GM11168 (cell line): ENCODE measurements around the gene MAPK7.

Experiments
- in situ Hi-C: fragments of 300-500 bp; cut with MboI; formaldehyde crosslinking; loops from one replicate; pipeline ENCODE4 v1.12.0; 2022; ENCODE audit warnings: low sequenced_read_pairs; ENCODE audit not compliant: unreplicated experiment

Gene MAPK7

DNA sequence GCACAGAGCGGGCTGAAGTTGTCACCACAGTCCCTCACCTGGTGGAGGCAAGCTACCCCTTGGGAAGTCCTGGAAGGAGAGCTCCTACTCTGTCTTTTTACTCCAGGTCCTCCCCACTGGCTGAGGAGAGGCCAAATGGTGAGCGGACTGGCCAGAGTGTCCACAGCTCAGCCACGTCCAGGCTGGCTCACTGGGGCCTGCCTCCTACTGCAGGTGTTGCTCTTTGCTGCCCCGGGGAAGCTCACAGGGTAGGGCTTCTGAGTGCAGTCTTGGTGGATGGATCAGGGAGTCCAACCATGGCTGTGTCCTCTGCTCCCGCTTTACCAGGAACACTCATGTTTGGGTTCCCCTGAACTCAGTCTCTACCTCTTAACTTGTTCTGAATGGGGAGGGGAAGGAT is 18.4 kb upstream of the MAPK7 start:
- in situ Hi-C loops, result loop anchor here (5.0 to 25.0 kb wide), 2 partner anchors 87 to 402 kb away; no protein-coding TSS in a partner anchor

DNA sequence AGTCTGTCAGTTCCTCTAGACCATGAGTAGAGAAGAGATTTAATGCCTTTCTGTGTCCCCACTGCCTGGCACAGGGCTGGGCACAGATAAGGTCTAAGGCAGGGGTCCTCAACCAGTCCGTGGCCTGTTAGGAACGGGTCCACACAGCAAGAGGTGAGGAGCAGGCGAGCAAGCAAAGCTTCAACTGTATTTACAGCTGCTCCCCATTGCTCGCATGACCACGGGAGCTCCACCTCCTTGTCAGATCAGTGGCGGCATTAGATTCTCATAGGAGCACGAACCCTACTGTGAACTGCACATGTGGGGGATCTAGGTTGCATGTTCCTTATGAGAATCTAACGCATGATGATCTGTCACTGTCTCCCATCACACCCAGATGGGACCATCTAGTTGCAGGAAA is 17.5 kb upstream of the MAPK7 start:
- in situ Hi-C loops, result loop anchor here (5.0 to 25.0 kb wide), 2 partner anchors 87 to 402 kb away; no protein-coding TSS in a partner anchor

- in situ Hi-C loops, result loop anchor here (5.0 to 25.0 kb wide), 2 partner anchors 86 to 401 kb away; no protein-coding TSS in a partner anchor
These were observed 17.0 kb upstream of the MAPK7 start for GRCh38 chr17:19361326-19361725.

GRCh38 chr17:19361944-19362276 is 16.4 kb upstream of the MAPK7 start:
- in situ Hi-C loops, result loop anchor here (5.0 to 25.0 kb wide), 2 partner anchors 85 to 400 kb away; no protein-coding TSS in a partner anchor

DNA sequence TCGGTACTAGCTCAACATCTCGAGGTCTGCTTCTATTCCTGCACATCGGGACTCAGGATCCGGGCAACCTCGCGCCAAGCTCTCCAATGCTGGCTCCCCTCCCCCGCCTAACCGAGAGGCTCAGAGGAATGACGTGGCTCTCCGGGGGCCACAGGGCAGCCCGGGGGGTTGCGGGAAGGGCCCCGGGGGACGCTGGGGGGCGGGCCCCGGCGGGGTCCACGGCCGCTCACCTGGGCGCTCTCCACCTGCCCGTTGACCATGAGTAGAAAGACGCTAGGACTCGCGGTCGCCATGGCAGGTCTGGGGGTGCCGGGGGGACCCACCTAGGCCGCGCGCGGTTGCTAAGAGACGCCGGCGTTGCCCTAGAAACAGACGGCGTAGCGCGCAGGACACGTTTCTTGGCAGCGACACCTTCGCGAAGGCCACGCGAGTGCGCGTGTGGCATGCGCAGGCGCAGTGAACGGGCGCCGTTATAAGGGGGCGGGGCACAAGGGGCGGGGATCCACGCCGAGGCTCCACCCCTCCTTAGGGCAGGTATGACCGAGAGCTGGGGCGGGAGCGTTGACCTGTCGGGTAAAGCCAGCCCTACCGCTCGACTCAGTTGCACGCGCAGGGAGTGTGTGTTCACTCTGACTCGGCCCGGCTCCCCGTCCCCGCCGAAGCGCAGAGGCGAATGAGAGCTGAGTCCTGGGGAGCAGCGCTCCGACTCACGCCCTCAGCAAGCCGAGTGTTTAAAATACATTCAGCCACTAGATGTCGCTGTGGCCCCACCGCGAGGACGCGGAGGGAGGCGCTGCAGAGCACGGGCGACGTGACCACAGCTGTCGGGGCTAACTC is 15.8 kb upstream of the MAPK7 start, which contains the start of gene B9D1:
TSS of gene B9D1 (minus strand) at position 447 of the 837 bp plus-strand sequence. CDS start at position 293, 154 bp downstream.
- in situ Hi-C loops, result loop anchor here (5.0 to 25.0 kb wide), 2 partner anchors 85 to 400 kb away; no protein-coding TSS in a partner anchor

DNA sequence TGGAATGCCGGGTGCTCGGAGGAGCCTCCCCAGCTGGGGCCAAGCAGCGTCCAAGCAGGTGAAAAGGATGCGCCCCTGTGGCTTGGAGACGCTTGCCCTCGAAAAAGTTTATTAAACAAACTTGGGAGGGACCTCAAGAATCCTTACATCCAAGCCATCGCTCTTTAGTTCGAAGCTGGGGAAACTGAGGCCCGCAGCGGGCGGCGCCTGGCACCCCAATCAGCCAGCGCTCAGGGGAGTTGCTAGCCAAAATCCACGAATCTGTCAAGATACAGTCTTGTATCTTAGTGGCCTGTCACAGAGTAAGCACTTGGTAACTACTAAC is 15.2 kb upstream of the MAPK7 start:
- in situ Hi-C loops, result loop anchor here (5.0 to 25.0 kb wide), 2 partner anchors 84 to 399 kb away; no protein-coding TSS in a partner anchor

DNA sequence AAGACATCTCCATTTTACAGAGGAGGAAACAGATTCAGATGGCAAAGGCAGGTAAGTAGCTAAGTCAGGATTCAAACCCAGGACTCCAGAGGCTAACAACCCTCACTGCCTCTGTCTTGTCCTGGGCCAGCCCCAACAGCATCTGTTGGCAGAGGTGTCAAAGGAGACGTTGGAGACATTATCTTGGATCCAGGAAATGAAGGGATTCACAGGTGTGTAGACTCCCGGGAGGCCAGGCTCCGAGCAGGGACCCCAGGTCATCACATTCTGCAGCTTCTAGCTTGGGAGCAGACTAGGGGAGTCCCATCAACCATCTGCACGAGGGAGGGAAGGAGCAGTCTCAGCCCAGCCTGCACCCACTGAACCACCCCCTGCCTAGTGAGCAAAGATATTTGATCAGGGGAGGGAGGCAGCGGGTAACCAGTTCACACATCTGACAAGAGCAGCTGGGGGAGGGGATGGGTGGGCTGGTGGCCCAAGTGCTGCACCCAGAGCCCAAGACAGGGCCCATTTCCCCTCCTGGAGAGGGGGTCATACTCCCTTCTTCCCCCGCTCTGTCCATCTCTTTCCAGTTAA is 14.8 kb upstream of the MAPK7 start:
- in situ Hi-C loops, result loop anchor here (5.0 to 25.0 kb wide), 2 partner anchors 84 to 399 kb away; no protein-coding TSS in a partner anchor

GRCh38 chr17:19364699-19365498 is 13.4 kb upstream of the MAPK7 start:
- in situ Hi-C loops, result loop anchor here (5.0 to 25.0 kb wide), 2 partner anchors 82 to 397 kb away; no protein-coding TSS in a partner anchor

DNA sequence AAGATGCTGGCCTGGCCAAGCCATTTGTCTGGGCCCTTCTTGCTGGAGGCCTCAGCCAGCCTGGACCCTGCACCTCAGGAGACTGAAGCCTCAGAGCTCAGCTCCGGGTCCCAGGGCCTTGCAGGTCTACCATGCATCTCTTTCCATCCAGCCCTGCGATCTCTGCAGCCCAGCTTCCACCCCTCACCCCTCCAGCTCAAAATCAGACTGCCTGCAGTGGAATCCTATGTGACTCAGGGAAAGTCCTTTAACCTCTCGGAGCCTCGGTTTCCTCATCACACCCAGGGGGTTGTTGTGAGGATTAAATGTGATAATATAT is 12.8 kb upstream of the MAPK7 start:
- in situ Hi-C loops, result loop anchor here (25.0 kb wide), 1 partner anchor 397 kb away; no protein-coding TSS in a partner anchor

GRCh38 chr17:19365833-19366636 is 12.3 kb upstream of the MAPK7 start:
- in situ Hi-C loops, result loop anchor here (25.0 kb wide), 1 partner anchor 396 kb away; no protein-coding TSS in a partner anchor

GRCh38 chr17:19366637-19366972 is 11.7 kb upstream of the MAPK7 start:
- in situ Hi-C loops, result loop anchor here (25.0 kb wide), 1 partner anchor 396 kb away; no protein-coding TSS in a partner anchor

DNA sequence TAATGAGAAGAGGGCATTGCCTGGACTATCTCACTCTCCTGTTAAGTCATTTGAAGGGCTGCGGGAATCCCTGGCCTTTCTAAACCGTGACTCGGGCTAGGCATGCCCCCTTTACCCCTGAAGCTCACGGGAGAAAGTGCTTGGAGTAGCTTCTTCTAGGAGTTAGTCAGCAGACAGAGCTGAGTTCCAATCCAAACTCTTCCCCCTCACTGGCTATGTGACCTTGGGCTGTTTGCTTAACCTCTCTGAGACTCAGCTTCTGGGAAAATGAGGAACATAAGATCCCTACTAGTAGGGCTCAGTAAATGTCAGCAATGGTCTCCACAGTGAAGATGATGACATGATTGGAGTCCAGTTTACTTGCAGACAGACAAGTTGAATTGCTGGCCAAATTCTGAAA is 10.1 kb upstream of the MAPK7 start:
- in situ Hi-C loops, result loop anchor here (25.0 kb wide), 1 partner anchor 394 kb away; no protein-coding TSS in a partner anchor

- in situ Hi-C loops, result loop anchor here (25.0 kb wide), 1 partner anchor 393 kb away; no protein-coding TSS in a partner anchor
These were observed 9.1 kb upstream of the MAPK7 start for GRCh38 chr17:19369107-19369778.

DNA sequence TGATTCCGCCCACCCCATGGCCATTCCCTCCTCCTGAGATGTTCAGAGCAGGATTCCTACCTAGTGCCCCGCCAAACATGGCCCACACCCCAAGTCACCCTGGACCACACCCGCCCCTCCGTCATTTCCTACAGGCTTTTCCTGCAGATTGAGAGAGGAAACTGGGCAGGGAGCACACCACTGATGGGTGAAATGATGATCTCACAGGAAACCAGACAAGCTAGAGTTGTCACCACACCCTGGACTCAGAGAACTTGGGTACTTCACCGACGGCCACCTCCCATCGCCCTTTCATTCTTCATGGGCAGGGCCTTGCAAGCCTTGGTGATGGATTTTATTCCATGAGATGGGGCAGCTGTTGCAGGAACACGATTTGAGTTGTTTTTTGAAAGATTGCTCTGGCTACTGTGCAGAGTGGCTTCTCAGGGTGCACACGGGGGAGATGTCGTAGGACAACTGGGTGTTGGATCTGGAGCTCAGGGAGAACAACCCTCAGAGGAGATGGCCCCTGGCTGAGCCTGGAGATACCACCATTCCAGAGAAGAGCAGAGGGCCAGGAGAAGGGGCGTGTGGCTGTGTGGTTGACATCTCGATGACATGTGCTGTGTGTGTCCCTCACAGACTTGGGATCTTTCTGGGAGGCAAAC is 8.3 kb upstream of the MAPK7 start:
- in situ Hi-C loops, result loop anchor here (25.0 kb wide), 1 partner anchor 392 kb away; no protein-coding TSS in a partner anchor

DNA sequence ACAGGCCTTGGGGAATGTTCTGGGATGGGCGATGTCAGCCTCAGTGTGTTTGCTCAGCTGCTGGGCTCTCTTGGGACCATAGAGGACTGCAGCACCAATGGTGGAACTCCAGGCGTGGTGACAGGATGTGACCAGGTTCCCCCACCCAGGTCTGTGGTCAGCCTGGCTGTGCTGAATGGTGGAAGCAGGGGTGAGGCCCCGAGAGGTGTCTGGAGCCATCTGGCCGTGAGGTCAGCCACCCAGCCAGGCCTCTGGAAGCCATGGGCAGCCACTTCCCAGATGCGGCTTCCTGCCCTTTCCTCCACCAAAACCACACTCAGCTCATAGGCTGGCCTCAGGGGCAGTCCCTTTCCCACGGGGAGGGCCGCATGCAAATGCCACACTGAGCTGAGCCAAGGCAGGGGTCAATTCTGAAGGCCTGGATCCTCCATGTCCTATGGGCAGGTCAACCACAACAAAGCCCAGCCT is 7.8 kb upstream of the MAPK7 start:
- in situ Hi-C loops, result loop anchor here (25.0 kb wide), 1 partner anchor 392 kb away; no protein-coding TSS in a partner anchor

DNA sequence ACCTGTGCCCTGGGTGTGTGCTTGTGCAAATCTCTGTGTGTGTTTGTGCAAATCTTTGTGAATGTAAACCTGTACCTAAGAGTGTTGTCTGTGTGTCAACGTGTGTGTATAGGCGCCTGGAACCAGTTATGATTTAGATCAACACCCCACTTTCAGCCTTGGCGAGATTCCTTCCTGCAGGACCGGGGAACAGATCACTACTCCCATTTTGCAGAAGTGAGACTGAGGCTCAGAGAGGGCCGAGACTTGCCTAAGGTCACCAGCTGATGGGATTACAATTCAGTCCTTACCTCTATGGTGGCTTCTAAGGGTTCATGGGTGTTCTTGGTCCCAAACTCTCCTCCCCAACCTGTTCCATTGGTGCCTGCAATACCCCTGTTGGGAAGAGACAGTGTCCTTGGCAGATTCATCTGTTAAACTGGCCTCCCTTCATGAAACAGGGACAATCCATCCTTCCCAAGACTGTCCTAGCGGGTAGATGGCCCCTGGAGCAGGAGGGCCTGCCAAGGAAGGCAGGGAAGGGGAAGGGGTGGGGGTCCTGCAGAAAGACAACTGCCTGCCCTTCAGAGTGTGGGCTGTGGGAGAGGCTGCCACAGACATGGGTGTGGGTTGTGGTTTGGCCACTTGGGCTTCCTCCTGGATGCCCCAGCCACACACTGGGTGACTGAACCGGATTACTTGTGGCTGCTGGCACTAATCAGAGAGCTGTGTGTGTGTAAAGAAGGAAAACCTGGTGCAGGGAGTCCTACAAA is 6.9 kb upstream of the MAPK7 start:
- in situ Hi-C loops, result loop anchor here (25.0 kb wide), 1 partner anchor 391 kb away; no protein-coding TSS in a partner anchor

GRCh38 chr17:19372011-19372370 is 6.3 kb upstream of the MAPK7 start:
- in situ Hi-C loops, result loop anchor here (25.0 kb wide), 1 partner anchor 390 kb away; no protein-coding TSS in a partner anchor
